Neural cell (in vitro differentiated cells): ENCODE data around the gene TENT4A. TPM values are rescaled to one million over a fixed set of nuclear protein-coding genes. Genes with fewer than 3 reads are reported as not detected.

Experiments
- H2AFZ ChIP-seq: fragments of 200-600, 300-800 bp; sonication (generic), shearing (Covaris generic); 2 replicates; pipeline ENCODE4 v1.6.0; 2014; ENCODE audit warnings: low read depth, mild to moderate bottlenecking, antibody characterized with exemption, low read length, moderate library complexity
- H3F3A ChIP-seq: fragments of 200-600 bp; shearing (Covaris generic); 2 replicates; pipeline ENCODE4 v1.6.1; 2016; ENCODE audit warnings: mild to moderate bottlenecking, moderate library complexity, mixed read lengths, antibody characterized with exemption, low read length; ENCODE audit not compliant: insufficient read depth, poor library complexity, severe bottlenecking
- H3K27ac ChIP-seq: fragments of 200-600, 300-800 bp; sonication (generic), shearing (Covaris generic); 2 replicates; pipeline ENCODE4 v1.5.1; 2014; ENCODE audit warnings: mild to moderate bottlenecking, low read length, moderate library complexity
- H3K27me3 ChIP-seq: fragments of 300-800, 200-600 bp; sonication (generic), shearing (Covaris generic); 2 replicates; pipeline ENCODE4 v1.6.0; 2014; ENCODE audit warnings: mild to moderate bottlenecking, low read depth, low read length, moderate library complexity; ENCODE audit not compliant: insufficient read depth
- H3K36me3 ChIP-seq: fragments of 300-800, 200-600 bp; sonication (generic), shearing (Covaris generic); 2 replicates; pipeline ENCODE4 v1.5.1; 2014; ENCODE audit warnings: mild to moderate bottlenecking, antibody characterized with exemption, low read length, moderate library complexity; ENCODE audit not compliant: insufficient read depth
- H3K4me2 ChIP-seq: fragments of 300-800, 200-600 bp; sonication (generic), shearing (Covaris generic); 2 replicates; pipeline ENCODE4 v1.6.0; 2014; ENCODE audit warnings: mild to moderate bottlenecking, low read length
- H3K4me3 ChIP-seq: fragments of 300-800, 200-600 bp; sonication (generic), shearing (Covaris generic); 2 replicates; pipeline ENCODE4 v1.5.1; 2014; ENCODE audit warnings: mild to moderate bottlenecking, low read length, moderate library complexity
- H3K79me2 ChIP-seq: fragments of 200-600 bp; shearing (Covaris generic); replicated peaks from 2 replicates; pipeline ENCODE4 v1.6.0; 2014; ENCODE audit warnings: mild to moderate bottlenecking, low read length, moderate library complexity; ENCODE audit not compliant: insufficient read depth
- H3K9ac ChIP-seq: fragments of 300-800, 200-600 bp; sonication (generic), shearing (Covaris generic); 2 replicates; pipeline ENCODE4 v1.6.1; 2016; ENCODE audit warnings: mild to moderate bottlenecking, low read length, mixed read lengths
- H3K9me2 ChIP-seq: fragments of 200-600 bp; shearing (Covaris generic); 2 replicates; pipeline ENCODE4 v1.6.1; 2016; ENCODE audit warnings: mild to moderate bottlenecking, low read length, mixed read lengths; ENCODE audit not compliant: insufficient read depth
- H3K9me3 ChIP-seq: fragments of 200-600, 300-800 bp; sonication (generic), shearing (Covaris generic); 2 replicates; pipeline ENCODE4 v1.6.1; 2016; ENCODE audit warnings: mild to moderate bottlenecking, mixed run types, low read length, moderate library complexity, mixed read lengths
- H4K20me1 ChIP-seq: fragments of 200-600 bp; shearing (Covaris generic); 2 replicates; pipeline ENCODE4 v1.6.1; 2016; ENCODE audit warnings: mild to moderate bottlenecking, mixed run types; ENCODE audit not compliant: insufficient read depth
- CTCF ChIP-seq: fragments of 450-650 bp; IDR thresholded peaks from 2 replicates; pipeline ENCODE4 v1.5.1; 2014; ENCODE audit warnings: antibody characterized with exemption, mild to moderate bottlenecking, moderate library complexity; ENCODE audit not compliant: poor library complexity, severe bottlenecking
- EP300 ChIP-seq: fragments of 450-650 bp; conservative IDR thresholded peaks from 2 replicates; pipeline ENCODE4 v1.6.1; 2014; ENCODE audit warnings: antibody characterized with exemption, mild to moderate bottlenecking, moderate library complexity; ENCODE audit not compliant: poor library complexity, severe bottlenecking
- EZH2 ChIP-seq: fragments of 200-600, 300-800 bp; shearing (Covaris generic), sonication (generic); IDR thresholded peaks from 2 replicates; pipeline ENCODE4 v1.6.1; 2014; ENCODE audit warnings: antibody characterized with exemption, low read length, borderline replicate concordance, mild to moderate bottlenecking; ENCODE audit not compliant: insufficient read depth, poor library complexity, severe bottlenecking
- MXI1 ChIP-seq: fragments of 450-650 bp; conservative IDR thresholded peaks from 2 replicates; pipeline ENCODE4 v1.6.1; 2014; ENCODE audit warnings: antibody characterized with exemption, mild to moderate bottlenecking; ENCODE audit not compliant: poor library complexity, severe bottlenecking
- POLR2AphosphoS5 ChIP-seq: IDR thresholded peaks from 2 replicates; pipeline ENCODE4 v1.6.1; 2012
- RAD21 ChIP-seq: fragments of 450-650 bp; conservative IDR thresholded peaks from 2 replicates; pipeline ENCODE4 v1.6.1; 2014; ENCODE audit warnings: antibody characterized with exemption, mild to moderate bottlenecking, moderate library complexity
- SMC3 ChIP-seq: fragments of 450-650 bp; conservative IDR thresholded peaks from 2 replicates; pipeline ENCODE4 v1.6.1; 2014; ENCODE audit warnings: antibody characterized with exemption, mild to moderate bottlenecking, moderate library complexity; ENCODE audit not compliant: poor library complexity
- TAF1 ChIP-seq: IDR thresholded peaks from 2 replicates; pipeline ENCODE4 v1.6.1; 2012; ENCODE audit warnings: low read depth
- polyA plus RNA-seq: library from polyadenylated mRNA; depleted of rRNA; stranded (reverse); fragments of >200 nt; gene quantifications from 2 replicates; pipeline ENCODE4 v1.2.3, GENCODE V29; 2014
- TF ChIP-seq, protein P1 (sequence below): IDR thresholded peaks from 2 replicates; pipeline ENCODE4 v1.6.1; 2012; ENCODE audit warnings: borderline replicate concordance

The TENT4A gene
- polyA plus RNA-seq, 1 donor from 2014 or later: 12.1 TPM

GRCh38 chr5:6705959-6706358, 7.3 kb upstream of the TENT4A start:
- Histone ChIP-seq H2AFZ (no peak overlapping the region), H3K9me3 (no peaks in the 10 kb centered on the region), H3K4me2 (no peak overlapping the region), H3K27me3 (no peaks in the 10 kb centered on the region), H3K4me3 (no peak overlapping the region), H3K36me3 (no peaks in the 10 kb centered on the region), H3K9me2 (no peaks in the 10 kb centered on the region), H3K9ac (no peak overlapping the region), H3K27ac (no peak overlapping the region), H3K79me2 (no peaks in the 10 kb centered on the region), H3F3A (no peaks in the 10 kb centered on the region), H4K20me1 (no peaks in the 10 kb centered on the region)
- TF ChIP-seq CTCF: no peak
- no peak for TF ChIP-seq MXI1
- TF ChIP-seq EP300: no peak
- TF ChIP-seq, protein P1, sequence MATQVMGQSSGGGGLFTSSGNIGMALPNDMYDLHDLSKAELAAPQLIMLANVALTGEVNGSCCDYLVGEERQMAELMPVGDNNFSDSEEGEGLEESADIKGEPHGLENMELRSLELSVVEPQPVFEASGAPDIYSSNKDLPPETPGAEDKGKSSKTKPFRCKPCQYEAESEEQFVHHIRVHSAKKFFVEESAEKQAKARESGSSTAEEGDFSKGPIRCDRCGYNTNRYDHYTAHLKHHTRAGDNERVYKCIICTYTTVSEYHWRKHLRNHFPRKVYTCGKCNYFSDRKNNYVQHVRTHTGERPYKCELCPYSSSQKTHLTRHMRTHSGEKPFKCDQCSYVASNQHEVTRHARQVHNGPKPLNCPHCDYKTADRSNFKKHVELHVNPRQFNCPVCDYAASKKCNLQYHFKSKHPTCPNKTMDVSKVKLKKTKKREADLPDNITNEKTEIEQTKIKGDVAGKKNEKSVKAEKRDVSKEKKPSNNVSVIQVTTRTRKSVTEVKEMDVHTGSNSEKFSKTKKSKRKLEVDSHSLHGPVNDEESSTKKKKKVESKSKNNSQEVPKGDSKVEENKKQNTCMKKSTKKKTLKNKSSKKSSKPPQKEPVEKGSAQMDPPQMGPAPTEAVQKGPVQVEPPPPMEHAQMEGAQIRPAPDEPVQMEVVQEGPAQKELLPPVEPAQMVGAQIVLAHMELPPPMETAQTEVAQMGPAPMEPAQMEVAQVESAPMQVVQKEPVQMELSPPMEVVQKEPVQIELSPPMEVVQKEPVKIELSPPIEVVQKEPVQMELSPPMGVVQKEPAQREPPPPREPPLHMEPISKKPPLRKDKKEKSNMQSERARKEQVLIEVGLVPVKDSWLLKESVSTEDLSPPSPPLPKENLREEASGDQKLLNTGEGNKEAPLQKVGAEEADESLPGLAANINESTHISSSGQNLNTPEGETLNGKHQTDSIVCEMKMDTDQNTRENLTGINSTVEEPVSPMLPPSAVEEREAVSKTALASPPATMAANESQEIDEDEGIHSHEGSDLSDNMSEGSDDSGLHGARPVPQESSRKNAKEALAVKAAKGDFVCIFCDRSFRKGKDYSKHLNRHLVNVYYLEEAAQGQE: no peak
- no peak for TF ChIP-seq SMC3
- no peak for TF ChIP-seq RAD21
- TF ChIP-seq EZH2: no peak
- no peak for TF ChIP-seq POLR2AphosphoS5
- no peak for TF ChIP-seq TAF1

DNA sequence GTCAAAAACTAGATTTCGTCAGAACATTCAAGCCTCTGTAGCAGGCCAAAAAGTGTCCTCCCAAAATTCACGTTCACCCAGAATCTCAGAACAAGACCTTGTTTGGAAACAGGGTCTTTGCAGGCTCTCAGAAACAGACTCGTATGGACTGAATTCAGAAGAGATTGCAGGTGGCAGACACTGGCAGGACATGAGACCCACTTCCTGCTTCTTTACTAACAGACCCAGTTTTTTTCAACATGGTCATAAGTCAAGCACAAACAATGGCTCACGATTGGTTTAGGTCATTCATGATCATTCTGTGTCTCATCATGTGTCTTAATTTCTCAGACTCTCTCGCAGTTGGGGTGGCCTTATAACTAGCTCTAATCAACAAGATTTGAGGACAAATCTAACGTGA, 5.4 kb upstream of the TENT4A start:
- TF ChIP-seq SMC3 (no peak), RAD21 (no peak), TAF1 (no peak), EP300 (no peak), CTCF (no peak), POLR2AphosphoS5 (no peak), EZH2 (no peak)
- Histone ChIP-seq H3K4me2 (no peak overlapping the region), H3K27ac (no peak overlapping the region), H3K9me3 (no peaks in the 10 kb centered on the region), H3F3A (no peaks in the 10 kb centered on the region), H3K4me3 (no peak overlapping the region), H2AFZ (no peak overlapping the region), H3K9ac (no peak overlapping the region), H4K20me1 (no peaks in the 10 kb centered on the region), H3K36me3 (no peaks in the 10 kb centered on the region), H3K27me3 (no peaks in the 10 kb centered on the region), H3K79me2 (no peaks in the 10 kb centered on the region), H3K9me2 (no peaks in the 10 kb centered on the region)
